ENCODE measurements around the gene SLC26A8.
A peak's percentile ranks its signal among the peaks of the same experiment; 100 is the strongest.

Gene SLC26A8

GRCh38 chr6:35955521-35955920, 68.9 kb downstream of the SLC26A8 start:
- POLR2A ChIA-PET: interaction anchor here (1.0 kb wide), 1 partner anchor 15 kb away, joined by 3 read pairs; no protein-coding TSS in a partner anchor
- no peak for DNase-seq (ENCODE audit: low read depth, low spot score)
- CTCF ChIA-PET: interaction anchor here (2.0 kb wide), 1 partner anchor 140 kb away, joined by 5 read pairs; no protein-coding TSS in a partner anchor
- TF ChIP-seq CTCF (IDR thresholded peaks at IDR 0.05; ENCODE audit: insufficient read depth, low read length, missing control alignments): no peak
- no peak overlapping the region for H3K4me3 ChIP-seq (ENCODE audit: low read depth, low read length)

GRCh38 chr6:35955071-35955470, 69.4 kb downstream of the SLC26A8 start:
- no peak for TF ChIP-seq CTCF (IDR thresholded peaks at IDR 0.05; ENCODE audit: insufficient read depth, low read length, missing control alignments)
- CTCF ChIA-PET: interaction anchor here (1.5 to 2.0 kb wide), 2 partner anchors 16 to 140 kb away, joined by 3 to 5 read pairs; no protein-coding TSS in a partner anchor
- POLR2A ChIA-PET: interaction anchor here (1.0 kb wide), 1 partner anchor 15 kb away, joined by 3 read pairs; no protein-coding TSS in a partner anchor
- no peak for DNase-seq (ENCODE audit: low read depth, low spot score)
- no peak overlapping the region for H3K4me3 ChIP-seq (ENCODE audit: low read depth, low read length)

GRCh38 chr6:35954333-35954732, 70.1 kb downstream of the SLC26A8 start:
- H3K4me3 ChIP-seq (ENCODE audit: low read depth, low read length): no peak overlapping the region
- CTCF ChIA-PET: interaction anchor here (0.9 to 2.0 kb wide), 5 partner anchors 9 to 141 kb away, joined by 3 to 7 read pairs (median 4); no protein-coding TSS in a partner anchor
- no peak for DNase-seq (ENCODE audit: low read depth, low spot score)
- POLR2A ChIA-PET: no interaction called here
- no peak for TF ChIP-seq CTCF (IDR thresholded peaks at IDR 0.05; ENCODE audit: insufficient read depth, low read length, missing control alignments)

GRCh38 chr6:35948725-35949124, 75.7 kb downstream of the SLC26A8 start:
- ChIA-PET CTCF (interaction anchor here (1.6 kb wide), 1 partner anchor 146 kb away, joined by 8 read pairs; no protein-coding TSS in a partner anchor), POLR2A (no interaction called here)
- TF ChIP-seq CTCF (IDR thresholded peaks at IDR 0.05; ENCODE audit: insufficient read depth, low read length, missing control alignments): peak; percentile 6
- H3K4me3 ChIP-seq (ENCODE audit: low read depth, low read length): no peak overlapping the region
- no peak for DNase-seq (ENCODE audit: low read depth, low spot score)

- H3K4me3 ChIP-seq (ENCODE audit: low read depth, low read length): no peak overlapping the region
- no peak for DNase-seq (ENCODE audit: low read depth, low spot score)
- no peak for TF ChIP-seq CTCF (IDR thresholded peaks at IDR 0.05; ENCODE audit: insufficient read depth, low read length, missing control alignments)
- ChIA-PET CTCF (interaction anchor here (1.3 kb wide), 1 partner anchor 8 kb away, joined by 4 read pairs; no protein-coding TSS in a partner anchor), POLR2A (interaction anchor here (0.5 kb wide), 1 partner anchor 143 kb away, joined by 4 read pairs; no protein-coding TSS in a partner anchor)
Observed at GRCh38 chr6:35945650-35946025, 78.8 kb downstream of the SLC26A8 start.

GRCh38 chr6:35943390-35943789, 81.1 kb downstream of the SLC26A8 start:
- no peak for DNase-seq (ENCODE audit: low read depth, low spot score)
- H3K4me3 ChIP-seq (ENCODE audit: low read depth, low read length): no peak overlapping the region
- POLR2A ChIA-PET: no interaction called here
- CTCF ChIA-PET: interaction anchor here (1.4 to 1.5 kb wide), 2 partner anchors 14 to 152 kb away, joined by 4 to 5 read pairs; no protein-coding TSS in a partner anchor
- no peak for TF ChIP-seq CTCF (IDR thresholded peaks at IDR 0.05; ENCODE audit: insufficient read depth, low read length, missing control alignments)

Measured in AG04449 (cell line).